Karpas-422 (cell line): ENCODE data around the gene SH3GLB2. TPM values are rescaled to one million over a fixed set of nuclear protein-coding genes. Genes with fewer than 3 reads are reported as not detected.

Source experiments
- DNase-seq: peaks from one replicate; pipeline ENCODE4 v3.0.0-alpha.2; 2015
- H2AFZ ChIP-seq: fragments of 200-600 bp; sonication (generic); 2 replicates; pipeline ENCODE4 v1.6.1; 2014; ENCODE audit warnings: antibody characterized with exemption, low read length, mixed read lengths
- H3K27ac ChIP-seq: fragments of 200-600 bp; sonication (generic); 2 replicates; pipeline ENCODE4 v1.5.1; 2014; ENCODE audit warnings: mild to moderate bottlenecking, low read length, moderate library complexity
- H3K27me3 ChIP-seq: fragments of 200-600 bp; sonication (generic); 2 replicates; pipeline ENCODE4 v1.6.1; 2014; ENCODE audit warnings: low read length, mixed read lengths
- H3K36me3 ChIP-seq: fragments of 200-600 bp; sonication (generic); 2 replicates; pipeline ENCODE4 v1.6.1; 2014; ENCODE audit warnings: low read length, mixed read lengths; ENCODE audit not compliant: insufficient read depth
- H3K4me1 ChIP-seq: fragments of 200-600 bp; sonication (generic); 2 replicates; pipeline ENCODE4 v1.6.1; 2014; ENCODE audit warnings: mild to moderate bottlenecking, low read length, mixed read lengths
- H3K4me2 ChIP-seq: fragments of 200-600 bp; sonication (generic); 2 replicates; pipeline ENCODE4 v1.6.1; 2014; ENCODE audit warnings: low read length, low read depth, mild to moderate bottlenecking; ENCODE audit not compliant: poor library complexity, severe bottlenecking
- H3K4me3 ChIP-seq: fragments of 200-600 bp; sonication (generic); 2 replicates; pipeline ENCODE4 v1.5.1; 2014; ENCODE audit warnings: mild to moderate bottlenecking, antibody characterized with exemption, low read length, mixed read lengths
- H3K79me2 ChIP-seq: fragments of 200-600 bp; sonication (generic); 2 replicates; pipeline ENCODE4 v1.6.1; 2014; ENCODE audit warnings: mild to moderate bottlenecking, low read length, mixed read lengths
- H3K9ac ChIP-seq: fragments of 200-600 bp; sonication (generic); 2 replicates; pipeline ENCODE4 v1.6.0; 2014; ENCODE audit warnings: low read length
- H3K9me2 ChIP-seq: fragments of 200-600 bp; sonication (generic), shearing (Covaris generic); replicated peaks from 2 replicates; pipeline ENCODE4 v1.6.0; 2014; ENCODE audit warnings: mild to moderate bottlenecking, low read length, moderate library complexity; ENCODE audit not compliant: insufficient read depth
- H3K9me3 ChIP-seq: fragments of 300-700, 200-600 bp; sonication (generic); 2 replicates; pipeline ENCODE4 v1.6.1; 2014; ENCODE audit warnings: low read length, mixed read lengths
- H4K20me1 ChIP-seq: fragments of 200-600 bp; sonication (generic); 2 replicates; pipeline ENCODE4 v1.6.1; 2014; ENCODE audit warnings: mild to moderate bottlenecking, antibody characterized with exemption, low read length, low read depth; ENCODE audit not compliant: insufficient read depth
- total RNA-seq: library from RNA; depleted of rRNA; stranded (reverse); fragments of >200 nt; shearing (Covaris generic); gene quantifications from 2 replicates; pipeline ENCODE4 v1.2.3, GENCODE V29; 2014; ENCODE audit warnings: low replicate concordance; rRNA removed

Gene SH3GLB2
- 42.1 and 76.3 TPM in 2 replicates for total RNA-seq

DNA sequence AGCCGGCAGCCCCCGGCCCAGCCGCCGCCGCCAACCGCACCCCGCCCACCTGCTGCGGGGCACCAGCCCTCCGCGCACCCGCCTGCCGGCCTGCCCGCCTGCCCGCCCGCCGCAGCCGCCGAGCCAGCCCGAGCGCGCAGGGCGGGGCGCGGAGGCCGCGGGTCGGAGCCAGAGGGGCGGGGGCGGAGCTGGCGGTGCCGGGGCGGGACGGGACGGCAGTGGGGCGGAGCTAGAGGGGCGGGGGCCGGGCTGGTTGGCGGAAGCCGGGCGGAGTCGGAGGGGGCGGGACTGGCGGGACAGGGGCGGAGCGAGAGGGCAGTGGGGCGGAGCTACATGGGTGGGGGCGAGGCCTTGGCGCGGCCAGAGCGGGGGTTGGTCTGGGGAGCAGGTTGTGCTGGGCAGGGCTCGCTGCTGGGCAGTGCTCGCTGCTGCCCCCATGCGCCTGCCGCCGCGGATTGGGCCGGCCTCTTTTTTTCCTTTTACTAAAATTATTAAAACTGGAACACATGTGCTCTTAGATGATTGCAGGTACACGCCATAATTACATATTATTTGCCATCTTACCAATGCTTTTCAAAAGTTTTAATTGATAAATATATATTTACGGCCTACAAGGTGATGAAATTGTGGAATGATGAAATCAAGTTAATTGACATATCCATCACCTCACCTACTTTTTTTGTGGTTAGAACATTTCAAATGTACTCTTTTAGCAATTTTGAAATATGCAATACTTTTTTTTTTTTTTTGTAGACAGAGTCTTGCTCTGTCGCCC lies at the start of gene SH3GLB2:
Gene SH3GLB2 (minus strand): TSS at position 140 of the 775 bp plus-strand sequence. CDS start 177 bp downstream, outside the sequence.
- H3K9me3 ChIP-seq: no peaks in the 10 kb centered on the region
- 0 out of 2 replicates have a peak within 1 kb of the TSS, but pooled peaks have one; percentile 23 for H2AFZ ChIP-seq
- H3K4me1 ChIP-seq: peaks cover 21% of the 10 kb centered on the region
- H4K20me1 ChIP-seq: peaks cover 8% of the 10 kb centered on the region; the same call in 1 of the 2 replicates
- H3K4me2 ChIP-seq: peak within 1 kb of the TSS; percentile 90
- no peaks in the 10 kb centered on the region for H3K27me3 ChIP-seq
- H3K79me2 ChIP-seq: peaks cover 41% of the 10 kb centered on the region
- DNase-seq: peak; percentile 96
- peak within 1 kb of the TSS; percentile 94 for H3K4me3 ChIP-seq
- no peaks in the 10 kb centered on the region for H3K9me2 ChIP-seq
- H3K36me3 ChIP-seq: no peaks in the 10 kb centered on the region
- peak within 1 kb of the TSS; percentile 49 for H3K27ac ChIP-seq
- H3K9ac ChIP-seq: peak within 1 kb of the TSS; percentile 81

DNA sequence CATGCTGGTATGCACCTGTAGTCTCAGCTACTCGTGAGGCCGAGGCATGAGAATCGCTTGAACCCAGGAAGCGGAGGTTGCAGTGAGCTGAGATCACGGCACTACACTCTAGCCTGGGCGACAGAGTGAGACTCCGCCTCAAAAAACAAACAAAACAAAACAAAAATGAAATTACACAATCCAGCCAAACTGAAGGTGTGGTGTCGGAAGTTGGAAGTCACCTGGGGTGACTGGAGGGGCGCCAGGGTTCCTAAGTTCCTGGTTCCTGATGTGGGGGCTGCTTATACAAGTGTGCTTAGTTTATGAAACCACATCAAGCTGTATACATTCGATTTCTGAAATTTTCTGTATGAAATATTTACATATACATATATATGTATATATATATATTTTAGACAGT lies 49.1 kb upstream of the SH3GLB2 start:
- Histone ChIP-seq H3K4me1 (peaks cover 15% of the 10 kb centered on the region), H3K9me2 (no peaks in the 10 kb centered on the region), H3K4me2 (no peak overlapping the region), H3K9ac (no peak overlapping the region), H3K79me2 (peaks cover 9% of the 10 kb centered on the region), H3K36me3 (no peaks in the 10 kb centered on the region), H3K4me3 (no peak overlapping the region), H3K9me3 (no peaks in the 10 kb centered on the region), H4K20me1 (0 out of 2 replicates have a peak, but pooled peaks cover 5% of the 10 kb centered on the region), H2AFZ (no peak overlapping the region), H3K27ac (no peak overlapping the region), H3K27me3 (no peaks in the 10 kb centered on the region)
- no peak for DNase-seq

GRCh38 chr9:129076640-129077037 lies 48.5 kb upstream of the SH3GLB2 start:
- Histone ChIP-seq H3K4me3 (no peak overlapping the region), H3K9me3 (no peaks in the 10 kb centered on the region), H3K36me3 (no peaks in the 10 kb centered on the region), H3K4me1 (peaks cover 9% of the 10 kb centered on the region), H3K4me2 (no peak overlapping the region), H3K27me3 (no peaks in the 10 kb centered on the region), H4K20me1 (no peaks in the 10 kb centered on the region), H3K9ac (no peak overlapping the region), H2AFZ (no peak overlapping the region), H3K27ac (no peak overlapping the region), H3K9me2 (no peaks in the 10 kb centered on the region), H3K79me2 (peaks cover 3% of the 10 kb centered on the region)
- DNase-seq: no peak

DNA sequence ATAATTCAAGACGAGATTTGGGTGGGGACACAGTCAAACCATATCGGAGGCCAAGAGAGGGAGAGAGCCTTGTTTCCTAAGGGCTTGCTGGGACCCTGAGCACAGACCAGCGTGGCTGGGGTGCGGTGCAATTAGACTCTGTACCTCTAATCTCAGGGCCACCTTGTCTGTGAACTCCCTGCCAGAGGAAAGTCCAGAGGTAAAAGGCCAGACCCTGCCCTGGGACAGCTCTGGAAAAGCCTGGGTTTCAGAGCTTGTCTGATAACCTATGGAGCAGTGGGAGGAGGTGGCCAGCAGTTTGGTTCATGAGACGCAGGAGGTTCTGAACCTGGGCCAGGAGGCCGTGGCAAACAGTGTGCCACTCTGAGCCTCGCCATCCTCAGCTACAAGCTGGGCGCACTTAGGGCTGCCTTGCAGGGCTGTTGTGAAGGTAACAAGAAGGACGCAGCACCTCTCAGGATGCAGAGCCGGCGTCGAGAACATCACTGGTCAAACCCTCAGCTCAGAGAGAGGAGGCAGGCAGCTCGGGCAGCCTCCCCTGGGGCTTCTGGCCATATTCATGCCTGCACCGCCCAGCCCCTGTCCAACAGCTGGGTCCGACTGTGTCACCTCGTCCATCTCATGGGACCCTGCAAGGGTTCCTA lies 48.0 kb upstream of the SH3GLB2 start:
- Histone ChIP-seq H4K20me1 (no peaks in the 10 kb centered on the region), H2AFZ (no peak overlapping the region), H3K36me3 (no peaks in the 10 kb centered on the region), H3K9ac (no peak overlapping the region), H3K4me1 (peaks cover 8% of the 10 kb centered on the region), H3K9me3 (no peaks in the 10 kb centered on the region), H3K4me3 (no peak overlapping the region), H3K27me3 (no peaks in the 10 kb centered on the region), H3K79me2 (no peaks in the 10 kb centered on the region), H3K27ac (no peak overlapping the region), H3K4me2 (no peak overlapping the region), H3K9me2 (no peaks in the 10 kb centered on the region)
- DNase-seq: no peak

DNA sequence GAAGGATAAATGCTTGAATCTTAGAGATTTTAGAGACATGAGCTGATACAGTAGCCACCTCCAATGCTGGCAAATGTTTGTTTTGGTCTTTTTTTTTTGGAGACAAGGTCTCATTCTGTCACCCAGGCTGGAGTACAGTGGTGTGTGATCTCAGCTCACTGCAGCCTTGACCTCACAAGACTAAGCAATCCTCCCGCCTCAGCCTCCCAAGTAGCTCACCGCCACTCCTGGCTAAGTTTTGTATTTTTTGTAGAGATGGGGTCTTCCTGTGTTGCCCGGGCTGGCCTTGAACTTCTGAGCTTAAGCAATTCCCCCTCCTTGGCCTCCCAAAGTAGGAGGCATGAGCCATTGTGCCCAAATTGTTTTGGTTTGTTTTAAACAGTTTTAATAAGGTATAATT lies 46.0 kb upstream of the SH3GLB2 start:
- Histone ChIP-seq H3K9ac (no peak overlapping the region), H3K4me1 (no peaks in the 10 kb centered on the region), H3K4me2 (no peak overlapping the region), H4K20me1 (no peaks in the 10 kb centered on the region), H3K27ac (no peak overlapping the region), H3K27me3 (no peaks in the 10 kb centered on the region), H3K9me2 (no peaks in the 10 kb centered on the region), H2AFZ (no peak overlapping the region), H3K4me3 (no peak overlapping the region), H3K79me2 (no peaks in the 10 kb centered on the region), H3K36me3 (no peaks in the 10 kb centered on the region), H3K9me3 (no peaks in the 10 kb centered on the region)
- no peak for DNase-seq

DNA sequence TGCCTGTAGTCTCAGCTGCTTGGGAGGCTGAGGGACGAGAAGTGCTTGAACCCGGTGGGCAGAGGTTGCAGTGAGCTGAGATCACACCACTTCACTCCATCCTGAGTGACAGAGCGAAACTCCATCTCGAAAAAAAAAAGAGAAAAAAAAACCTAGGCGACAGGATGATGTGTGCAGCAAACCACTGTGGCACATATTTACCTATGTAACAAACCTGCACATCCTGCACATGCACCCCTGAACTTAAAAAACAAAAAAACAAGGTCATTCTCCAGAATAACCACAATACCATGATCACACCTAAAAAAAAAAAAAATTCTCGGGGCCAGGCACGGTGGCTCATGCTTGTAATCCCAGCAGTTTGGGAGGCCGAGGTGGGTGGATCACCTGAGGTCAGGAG lies 45.3 kb upstream of the SH3GLB2 start:
- DNase-seq: no peak
- H3K9me2 ChIP-seq: no peaks in the 10 kb centered on the region
- no peaks in the 10 kb centered on the region for H3K79me2 ChIP-seq
- H3K27ac ChIP-seq: no peak overlapping the region
- no peaks in the 10 kb centered on the region for H3K9me3 ChIP-seq
- H3K27me3 ChIP-seq: no peaks in the 10 kb centered on the region
- H2AFZ ChIP-seq: no peak overlapping the region
- no peak overlapping the region for H3K9ac ChIP-seq
- H3K36me3 ChIP-seq: no peaks in the 10 kb centered on the region
- no peak overlapping the region for H3K4me3 ChIP-seq
- H3K4me2 ChIP-seq: no peak overlapping the region
- no peaks in the 10 kb centered on the region for H3K4me1 ChIP-seq
- H4K20me1 ChIP-seq: no peaks in the 10 kb centered on the region

DNA sequence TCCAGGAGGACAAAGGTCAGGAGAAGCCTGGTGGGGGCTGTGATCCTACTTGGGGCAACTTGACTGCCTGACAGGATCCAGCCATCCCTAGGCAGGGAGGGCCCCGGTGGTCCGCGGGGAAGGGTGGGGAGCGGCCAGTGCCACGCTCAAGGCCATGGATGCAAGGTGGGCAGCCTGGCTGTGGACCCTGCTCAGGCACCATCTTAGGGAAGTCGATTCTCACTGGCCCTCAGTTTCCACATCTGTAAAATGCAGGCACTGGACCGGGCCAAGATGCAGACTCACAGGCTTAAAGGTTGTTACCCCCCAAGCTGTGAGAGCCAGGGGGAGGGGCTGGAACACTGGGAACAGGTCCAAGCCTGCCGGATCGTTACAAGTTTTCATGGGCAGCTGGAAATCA lies 44.0 kb upstream of the SH3GLB2 start:
- Histone ChIP-seq H3K4me2 (no peak overlapping the region), H3K4me3 (no peak overlapping the region), H3K36me3 (no peaks in the 10 kb centered on the region), H3K9me3 (no peaks in the 10 kb centered on the region), H4K20me1 (no peaks in the 10 kb centered on the region), H3K79me2 (no peaks in the 10 kb centered on the region), H3K4me1 (no peaks in the 10 kb centered on the region), H3K27ac (no peak overlapping the region), H2AFZ (no peak overlapping the region), H3K9ac (no peak overlapping the region), H3K27me3 (no peaks in the 10 kb centered on the region), H3K9me2 (no peaks in the 10 kb centered on the region)
- no peak for DNase-seq

DNA sequence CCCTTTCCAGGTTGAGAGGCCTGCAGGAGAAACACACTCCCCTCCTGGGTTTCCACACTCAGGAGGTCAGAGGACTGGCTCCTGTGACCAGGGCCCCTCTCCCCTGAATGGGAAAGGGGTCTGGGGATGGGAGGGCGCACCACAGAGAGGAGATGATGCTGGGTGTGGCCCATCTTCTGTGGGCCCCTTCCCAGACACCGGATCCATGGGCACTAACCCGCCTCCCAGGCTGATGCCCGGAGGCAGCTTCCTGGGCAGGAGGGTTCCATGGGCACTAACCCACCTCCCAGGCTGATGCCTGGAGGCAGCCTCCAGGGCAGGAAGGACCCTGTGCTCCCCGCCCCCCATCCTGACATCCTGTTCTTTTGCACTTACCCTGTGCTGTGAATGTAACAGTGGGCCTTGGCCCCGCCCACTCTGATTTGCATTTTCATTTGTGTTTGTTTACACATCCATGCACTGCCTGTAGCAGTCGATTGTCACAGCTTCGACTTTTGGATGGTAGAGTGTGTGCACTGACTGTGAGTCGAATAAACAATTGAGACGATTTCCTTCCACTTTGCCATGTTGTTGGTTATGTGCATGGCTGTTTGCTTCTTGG lies 43.5 kb upstream of the SH3GLB2 start:
- Histone ChIP-seq H3K27me3 (no peaks in the 10 kb centered on the region), H2AFZ (no peak overlapping the region), H3K4me2 (no peak overlapping the region), H3K36me3 (no peaks in the 10 kb centered on the region), H3K4me3 (no peak overlapping the region), H3K9me3 (no peaks in the 10 kb centered on the region), H3K9me2 (no peaks in the 10 kb centered on the region), H3K9ac (no peak overlapping the region), H3K4me1 (no peaks in the 10 kb centered on the region), H4K20me1 (no peaks in the 10 kb centered on the region), H3K79me2 (no peaks in the 10 kb centered on the region), H3K27ac (no peak overlapping the region)
- DNase-seq: no peak
